Activated naive CD4-positive, alpha-beta T cell treated with anti-CD3 and anti-CD28 coated beads, Interleukin-2, amount 50 U/mL, for 24 hours (primary cell): ENCODE measurements around the gene RGSL1.

ENCODE experiments used
- H3K27ac Mint-ChIP-seq: one replicate; pipeline ENCODE4 v1.8.0; 2021; ENCODE audit warnings: mild to moderate bottlenecking, mixed read lengths
- H3K27me3 Mint-ChIP-seq: one replicate; pipeline ENCODE4 v1.8.0; 2021; ENCODE audit warnings: mixed read lengths
- H3K36me3 Mint-ChIP-seq: one replicate; pipeline ENCODE4 v1.8.0; 2021; ENCODE audit warnings: mixed read lengths
- H3K4me1 Mint-ChIP-seq: one replicate; pipeline ENCODE4 v1.8.0; 2021; ENCODE audit warnings: mixed read lengths
- H3K4me3 Mint-ChIP-seq: one replicate; pipeline ENCODE4 v1.8.0; 2021; ENCODE audit warnings: mild to moderate bottlenecking, mixed read lengths
- H3K9me3 Mint-ChIP-seq: one replicate; pipeline ENCODE4 v1.8.0; 2021; ENCODE audit warnings: mixed read lengths

Gene RGSL1

DNA sequence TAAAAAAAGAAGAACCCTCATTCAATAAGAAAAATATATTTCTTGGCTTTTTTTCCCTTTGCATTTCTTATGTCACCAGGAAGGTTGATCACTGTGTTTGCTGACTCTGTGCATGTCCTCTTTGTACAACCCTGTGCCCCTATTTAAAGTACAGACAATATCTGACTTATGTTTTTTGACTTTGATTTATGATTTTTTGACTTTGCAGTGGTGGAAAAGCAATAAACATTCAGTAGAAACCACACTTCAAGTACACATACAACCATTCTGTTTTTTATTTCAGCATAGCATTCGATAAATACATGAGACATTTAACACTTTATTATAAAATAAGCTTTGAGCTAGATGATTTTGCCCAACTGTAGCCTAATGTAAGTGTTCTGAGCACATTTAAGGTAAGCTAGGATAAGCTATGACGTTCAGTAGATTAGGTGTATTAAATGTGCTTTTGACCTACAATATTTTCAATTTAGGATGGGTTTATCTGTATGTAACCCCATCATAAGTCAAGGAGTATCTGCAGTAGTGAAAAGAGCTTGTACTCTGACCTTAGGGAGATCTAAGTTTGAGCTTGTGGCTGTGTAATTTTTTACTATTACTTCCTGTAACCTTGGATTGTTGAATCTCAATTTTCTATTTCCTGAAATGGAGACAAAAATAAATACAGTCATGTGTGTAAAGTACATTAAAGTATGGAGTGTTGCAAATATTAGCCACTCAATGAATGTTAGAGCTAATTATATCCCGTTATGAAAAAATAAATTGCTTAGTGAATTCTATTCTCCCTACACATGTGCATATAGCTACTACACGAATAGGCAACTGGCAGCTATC is 137.9 kb downstream of the RGSL1 start:
- H3K27ac Mint-ChIP-seq, result peak overlapping the region; percentile 100
- no peaks in the 10 kb centered on the region for H3K27me3 Mint-ChIP-seq
- H3K9me3 Mint-ChIP-seq, result no peaks in the 10 kb centered on the region
- H3K4me1 Mint-ChIP-seq, result peaks cover 66% of the 10 kb centered on the region
- peaks cover 13% of the 10 kb centered on the region for H3K36me3 Mint-ChIP-seq
- H3K4me3 Mint-ChIP-seq, result peak overlapping the region; percentile 100

DNA sequence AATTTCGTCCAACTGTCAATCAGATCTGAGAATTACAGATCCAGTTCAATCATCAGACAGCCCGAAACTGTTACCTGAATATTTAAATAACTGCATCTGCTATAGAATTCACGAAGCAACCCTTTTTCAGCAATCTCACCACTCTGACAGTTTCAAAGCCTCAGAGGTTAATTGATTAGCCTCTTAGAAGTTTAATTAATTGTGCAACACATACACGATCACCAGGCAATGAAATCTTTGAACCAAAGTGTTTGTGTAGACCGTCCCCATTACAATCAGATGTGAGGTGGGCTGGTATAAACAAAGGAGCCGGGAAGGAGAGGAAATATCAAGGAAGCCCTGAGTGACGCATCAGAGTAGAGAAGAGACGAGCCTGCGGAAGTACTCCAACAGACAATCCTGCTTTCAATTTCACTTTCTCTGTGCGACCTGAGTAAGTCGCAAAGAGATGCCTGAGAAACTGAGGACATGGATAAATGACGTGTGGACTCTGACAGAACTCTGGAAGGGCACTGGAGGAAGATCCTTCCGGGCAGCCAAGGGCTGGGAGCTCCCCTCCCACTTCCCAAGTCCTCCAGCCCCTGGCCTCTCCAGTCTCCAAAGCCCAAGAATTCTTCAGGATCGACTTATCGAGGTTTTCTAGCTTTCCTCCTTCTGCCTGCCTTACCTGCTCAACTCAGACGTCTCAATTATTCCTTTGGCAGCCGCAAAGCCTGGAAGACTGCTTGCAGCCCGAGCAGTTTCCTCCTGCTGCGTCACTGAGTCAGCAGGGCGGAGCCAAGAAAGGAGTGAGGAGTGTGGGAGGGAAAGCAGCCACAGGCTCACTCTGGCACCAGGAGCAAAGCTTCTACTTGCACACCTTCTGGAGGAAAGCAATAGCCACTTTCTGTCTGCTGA is 138.8 kb downstream of the RGSL1 start, which contains the start of gene RNASEL:
Gene RNASEL, minus strand, starts transcription at position 757 of the 897 bp plus-strand sequence. CDS start 2,450 bp downstream, outside the sequence.
- Mint-ChIP-seq H3K36me3 (peaks cover 11% of the 10 kb centered on the region), H3K27ac (peak within 1 kb of the TSS; percentile 100), H3K4me1 (peaks cover 57% of the 10 kb centered on the region), H3K27me3 (no peaks in the 10 kb centered on the region), H3K9me3 (no peaks in the 10 kb centered on the region), H3K4me3 (peak within 1 kb of the TSS; percentile 100)

DNA sequence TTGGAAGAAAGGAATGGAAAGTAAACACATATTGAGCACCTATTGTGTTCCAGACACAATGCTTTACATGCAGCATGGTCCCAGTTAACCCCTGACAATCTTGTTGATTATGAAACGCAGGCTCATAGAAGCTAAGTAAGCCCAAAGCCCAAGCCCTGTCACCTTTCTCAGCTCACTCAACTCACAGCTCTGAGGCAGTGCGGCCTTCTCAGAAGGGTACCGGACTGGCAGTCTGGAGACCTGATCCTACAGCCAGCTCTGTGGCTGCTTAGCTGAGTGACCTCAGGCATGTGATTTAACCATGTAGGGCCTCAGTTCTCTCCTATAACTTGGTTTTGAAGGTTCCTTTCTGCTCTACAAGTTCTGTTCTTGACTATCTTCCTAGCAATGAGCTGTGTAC is 139.6 kb downstream of the RGSL1 start:
- H3K27me3 Mint-ChIP-seq, result no peaks in the 10 kb centered on the region
- H3K36me3 Mint-ChIP-seq, result peaks cover 9% of the 10 kb centered on the region
- H3K9me3 Mint-ChIP-seq, result no peaks in the 10 kb centered on the region
- peaks cover 49% of the 10 kb centered on the region for H3K4me1 Mint-ChIP-seq
- peak overlapping the region; percentile 100 for H3K27ac Mint-ChIP-seq
- H3K4me3 Mint-ChIP-seq, result peak overlapping the region; percentile 100

DNA sequence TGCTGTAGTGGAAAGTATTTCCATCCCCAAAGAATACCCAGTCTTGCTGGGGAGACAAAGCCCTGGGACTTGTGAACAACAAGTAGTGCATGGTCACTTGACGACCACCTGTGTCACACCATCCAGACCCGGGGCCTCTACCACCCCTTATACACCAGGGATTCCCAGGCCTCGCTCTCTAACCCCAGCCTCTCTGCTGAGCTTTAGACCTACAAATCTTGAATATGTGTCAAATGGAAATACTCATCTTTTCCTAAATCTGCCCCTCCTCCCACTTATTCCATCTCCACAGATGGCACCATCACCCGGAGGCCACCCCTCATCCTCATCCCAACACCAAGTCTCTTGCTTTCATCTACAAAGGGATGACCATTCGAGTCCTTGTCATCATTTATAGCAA is 140.0 kb downstream of the RGSL1 start:
- Mint-ChIP-seq H3K27ac (peak overlapping the region; percentile 38), H3K27me3 (no peaks in the 10 kb centered on the region), H3K4me3 (peak overlapping the region; percentile 100)

DNA sequence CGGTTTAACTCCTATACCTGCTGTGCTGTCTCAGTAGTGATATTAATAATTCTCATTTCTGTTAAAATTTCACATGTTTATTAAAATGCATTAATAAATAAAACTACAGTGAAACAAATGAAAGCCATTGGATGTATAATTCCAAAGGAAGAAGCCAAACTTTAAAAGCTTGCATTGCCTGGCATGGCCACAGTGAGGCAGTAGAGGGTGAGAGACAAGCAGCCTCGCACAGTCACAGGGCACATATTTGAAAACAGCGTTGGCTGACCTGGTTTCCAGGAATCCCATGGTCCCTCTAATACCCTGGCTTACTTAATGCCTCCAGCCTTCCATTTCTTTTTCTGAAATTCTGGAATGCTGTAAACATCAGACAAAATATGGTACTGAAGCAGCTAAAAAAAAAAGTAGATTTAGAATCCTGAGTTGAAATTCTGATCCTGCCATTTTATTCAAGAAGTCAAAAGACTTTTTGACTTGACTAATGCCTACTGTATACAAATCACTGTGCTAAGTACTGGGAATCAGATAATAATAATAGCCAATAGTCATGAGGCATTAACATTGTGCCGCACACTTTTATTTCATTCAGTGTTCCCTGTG is 145.8 kb downstream of the RGSL1 start:
- H3K27ac Mint-ChIP-seq, result no peak overlapping the region
- H3K4me1 Mint-ChIP-seq, result peaks cover 12% of the 10 kb centered on the region
- peaks cover 2% of the 10 kb centered on the region for H3K36me3 Mint-ChIP-seq
- H3K9me3 Mint-ChIP-seq, result no peaks in the 10 kb centered on the region
- no peak overlapping the region for H3K4me3 Mint-ChIP-seq
- no peaks in the 10 kb centered on the region for H3K27me3 Mint-ChIP-seq

More for the DNA sequence above, 140.0 kb downstream of the RGSL1 start:
- H3K4me1 Mint-ChIP-seq, result peaks cover 45% of the 10 kb centered on the region
- H3K9me3 Mint-ChIP-seq, result no peaks in the 10 kb centered on the region
- peaks cover 9% of the 10 kb centered on the region for H3K36me3 Mint-ChIP-seq

DNA sequence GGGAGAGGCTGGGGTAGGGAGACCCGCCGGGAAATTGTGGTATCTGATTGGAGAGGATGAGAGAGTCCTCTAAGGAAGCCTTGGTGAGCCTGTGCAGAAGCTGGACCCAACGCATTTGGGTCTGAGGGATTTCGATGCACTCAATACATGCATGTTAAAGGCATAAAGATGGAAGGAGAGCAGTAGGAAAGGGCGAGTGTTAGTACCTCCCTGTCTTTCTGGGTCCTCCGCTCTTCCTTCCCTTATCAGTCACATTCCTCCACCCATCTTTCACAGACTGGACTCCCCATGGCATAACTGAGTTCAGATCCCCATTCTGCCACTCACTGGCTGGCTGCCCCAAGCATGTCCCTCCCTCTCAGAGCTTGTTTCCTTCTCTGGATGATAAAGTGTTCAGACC is 147.0 kb downstream of the RGSL1 start:
- Mint-ChIP-seq H3K27ac (no peak overlapping the region), H3K36me3 (peaks cover 2% of the 10 kb centered on the region), H3K9me3 (no peaks in the 10 kb centered on the region), H3K4me1 (peaks cover 12% of the 10 kb centered on the region), H3K27me3 (no peaks in the 10 kb centered on the region), H3K4me3 (no peak overlapping the region)

DNA sequence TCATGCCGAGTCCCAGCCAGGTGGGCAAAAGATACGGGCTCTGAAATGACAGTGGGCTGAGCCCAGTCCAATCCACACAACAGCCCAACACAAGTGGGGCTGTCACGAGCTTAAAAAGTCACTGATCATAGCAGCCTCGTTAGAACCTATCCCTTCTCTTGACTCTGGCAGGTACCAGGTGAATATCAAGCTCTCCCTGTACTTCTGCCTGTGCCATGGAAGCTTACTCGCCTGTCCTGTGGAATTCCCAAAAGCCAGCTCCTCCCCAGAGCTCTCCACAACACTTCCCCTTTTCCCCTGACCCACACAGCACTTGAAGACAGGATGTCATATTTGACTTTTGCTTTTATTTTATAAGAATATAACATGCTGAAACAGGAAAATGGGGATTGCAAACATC is 148.3 kb downstream of the RGSL1 start:
- Mint-ChIP-seq H3K36me3 (peaks cover 5% of the 10 kb centered on the region), H3K27me3 (no peaks in the 10 kb centered on the region), H3K27ac (no peak overlapping the region)

DNA sequence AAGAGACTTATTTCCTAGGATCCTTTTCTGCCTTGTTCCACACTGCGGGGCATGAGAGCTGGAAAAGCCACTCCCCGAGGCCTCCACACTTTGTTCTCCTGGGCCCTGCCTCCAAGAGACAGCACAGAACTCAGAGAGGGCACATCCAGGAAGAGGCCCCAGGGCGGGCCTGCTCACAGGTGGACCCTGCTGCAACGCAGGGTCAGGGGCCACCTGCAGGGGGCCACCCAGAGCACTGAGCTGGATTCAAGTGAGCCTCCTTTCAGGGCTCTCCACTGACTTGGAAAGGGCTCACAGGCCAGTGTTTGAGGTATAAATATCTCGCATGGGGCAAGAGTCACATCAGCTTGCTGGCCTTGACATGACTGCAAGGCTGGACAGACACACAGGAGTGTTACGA is 149.4 kb downstream of the RGSL1 start:
- Mint-ChIP-seq H3K4me3 (peak overlapping the region; percentile 11), H3K27ac (no peak overlapping the region), H3K36me3 (peaks cover 6% of the 10 kb centered on the region), H3K9me3 (no peaks in the 10 kb centered on the region), H3K4me1 (peaks cover 13% of the 10 kb centered on the region), H3K27me3 (no peaks in the 10 kb centered on the region)

More for the DNA sequence above, 148.3 kb downstream of the RGSL1 start:
- no peak overlapping the region for H3K4me3 Mint-ChIP-seq
- peaks cover 12% of the 10 kb centered on the region for H3K4me1 Mint-ChIP-seq
- no peaks in the 10 kb centered on the region for H3K9me3 Mint-ChIP-seq

DNA sequence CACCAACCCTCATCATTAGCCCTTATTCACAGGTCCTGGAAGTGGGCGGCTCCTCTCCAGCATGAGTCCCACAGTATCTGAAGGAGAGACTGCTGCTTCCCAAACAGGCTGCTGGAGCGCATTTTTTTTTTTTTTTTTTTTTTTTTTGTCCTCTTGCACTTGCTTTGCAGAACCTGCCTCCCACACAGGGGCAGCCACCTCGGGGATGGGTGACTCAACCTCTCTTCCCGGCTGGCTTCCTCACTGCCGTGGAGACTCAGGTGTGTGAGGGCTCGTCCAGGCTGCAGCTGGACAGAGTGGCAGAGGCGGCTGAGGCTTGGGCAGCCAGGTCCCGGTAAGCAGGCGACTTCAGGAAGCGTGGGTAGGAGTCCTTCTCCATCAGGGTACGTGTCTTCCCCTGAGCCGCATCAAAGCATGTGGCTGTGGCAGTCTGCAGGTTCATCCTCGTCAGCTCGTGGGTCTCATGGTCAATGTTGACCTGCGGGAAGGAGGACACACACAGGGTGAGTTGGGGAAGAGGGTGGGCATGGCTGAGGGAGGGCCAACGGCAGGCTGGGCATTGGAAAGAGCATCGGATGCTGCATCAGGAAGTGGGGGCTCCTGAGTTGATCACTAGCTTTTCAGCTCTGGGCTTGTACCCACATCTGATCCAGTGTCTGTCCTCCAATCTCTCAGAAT is 150.2 kb downstream of the RGSL1 start:
- Mint-ChIP-seq H3K4me3 (peak overlapping the region; percentile 11), H3K4me1 (peaks cover 18% of the 10 kb centered on the region), H3K9me3 (no peaks in the 10 kb centered on the region), H3K27ac (no peak overlapping the region), H3K36me3 (peaks cover 6% of the 10 kb centered on the region), H3K27me3 (no peaks in the 10 kb centered on the region)

DNA sequence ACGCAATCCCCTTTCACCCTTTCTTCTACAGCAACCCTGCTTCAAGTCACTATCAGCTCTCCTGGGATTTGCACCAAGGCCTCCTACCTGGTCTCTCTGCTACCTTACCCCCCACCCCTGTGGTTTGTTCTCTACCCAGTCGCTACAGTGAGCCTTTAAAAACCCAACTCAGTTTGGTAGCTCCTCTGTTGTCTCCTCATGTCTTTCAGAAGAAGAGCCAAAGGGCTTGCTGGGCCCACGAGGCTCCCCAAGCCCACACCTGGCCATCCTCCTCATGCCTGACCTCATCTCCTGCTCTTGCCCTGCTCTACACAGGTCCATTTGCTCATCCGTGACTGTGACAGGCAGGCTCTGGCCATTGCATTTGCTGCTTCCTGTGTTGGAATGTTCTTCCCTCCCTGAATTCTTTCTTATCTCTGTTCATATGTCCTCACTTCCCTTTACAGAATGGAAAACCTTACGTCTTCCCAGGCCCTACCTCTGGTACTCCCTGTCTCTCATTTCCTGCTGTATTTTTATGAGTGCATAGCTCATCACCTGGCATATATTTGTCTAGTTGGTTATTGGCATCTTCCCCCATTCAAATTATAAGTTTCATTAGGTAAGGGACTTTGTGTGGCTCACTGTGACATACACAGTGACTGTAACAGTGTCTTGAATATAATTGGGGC is 150.9 kb downstream of the RGSL1 start:
- H3K4me3 Mint-ChIP-seq, result no peak overlapping the region
- H3K27me3 Mint-ChIP-seq, result no peaks in the 10 kb centered on the region
- peaks cover 6% of the 10 kb centered on the region for H3K36me3 Mint-ChIP-seq
- no peaks in the 10 kb centered on the region for H3K9me3 Mint-ChIP-seq
- no peak overlapping the region for H3K27ac Mint-ChIP-seq
- H3K4me1 Mint-ChIP-seq, result peaks cover 13% of the 10 kb centered on the region

DNA sequence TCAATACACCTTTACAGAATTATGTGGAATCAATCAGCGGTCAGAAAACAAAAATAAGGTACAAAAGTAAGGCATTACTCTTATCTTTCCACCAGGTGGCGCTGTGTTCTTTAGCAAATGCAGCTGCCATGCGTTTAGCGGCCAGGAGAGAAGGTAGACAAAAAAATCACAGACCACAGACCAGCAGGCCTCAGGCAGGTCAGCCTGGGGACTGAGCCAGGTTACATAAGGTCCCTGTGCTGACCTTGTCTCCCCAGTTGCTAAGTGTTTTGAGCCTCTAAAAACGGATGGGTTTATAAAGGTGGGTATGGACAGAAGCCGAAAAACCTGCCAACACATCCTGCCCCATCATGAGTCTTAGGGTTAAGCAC is 151.5 kb downstream of the RGSL1 start:
- Mint-ChIP-seq H3K27me3 (no peaks in the 10 kb centered on the region), H3K36me3 (peaks cover 6% of the 10 kb centered on the region), H3K4me3 (no peak overlapping the region), H3K4me1 (peaks cover 8% of the 10 kb centered on the region), H3K27ac (no peak overlapping the region), H3K9me3 (no peaks in the 10 kb centered on the region)

DNA sequence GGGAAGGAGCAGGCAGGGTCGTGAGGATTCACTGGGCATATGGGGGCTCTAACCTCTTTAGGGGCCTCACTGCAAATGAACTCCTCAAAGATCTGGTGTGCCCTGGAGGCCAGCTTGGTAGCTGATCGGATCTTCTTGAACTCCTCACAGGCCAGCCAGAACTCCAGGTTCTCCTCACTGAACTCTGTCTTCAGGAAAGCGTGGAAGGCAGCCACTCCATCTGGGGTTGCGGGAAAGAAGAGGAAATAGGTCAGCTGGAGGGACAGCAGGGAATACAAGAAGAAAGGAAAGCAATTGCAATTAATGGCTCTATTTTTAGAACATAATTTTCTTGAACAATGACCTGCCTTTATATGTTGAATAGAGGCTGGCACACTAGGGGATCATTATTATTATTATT is 152.0 kb downstream of the RGSL1 start:
- peaks cover 9% of the 10 kb centered on the region for H3K4me1 Mint-ChIP-seq
- no peaks in the 10 kb centered on the region for H3K9me3 Mint-ChIP-seq
- H3K36me3 Mint-ChIP-seq, result peaks cover 6% of the 10 kb centered on the region
- H3K27me3 Mint-ChIP-seq, result no peaks in the 10 kb centered on the region
- H3K27ac Mint-ChIP-seq, result no peak overlapping the region
- H3K4me3 Mint-ChIP-seq, result no peak overlapping the region

DNA sequence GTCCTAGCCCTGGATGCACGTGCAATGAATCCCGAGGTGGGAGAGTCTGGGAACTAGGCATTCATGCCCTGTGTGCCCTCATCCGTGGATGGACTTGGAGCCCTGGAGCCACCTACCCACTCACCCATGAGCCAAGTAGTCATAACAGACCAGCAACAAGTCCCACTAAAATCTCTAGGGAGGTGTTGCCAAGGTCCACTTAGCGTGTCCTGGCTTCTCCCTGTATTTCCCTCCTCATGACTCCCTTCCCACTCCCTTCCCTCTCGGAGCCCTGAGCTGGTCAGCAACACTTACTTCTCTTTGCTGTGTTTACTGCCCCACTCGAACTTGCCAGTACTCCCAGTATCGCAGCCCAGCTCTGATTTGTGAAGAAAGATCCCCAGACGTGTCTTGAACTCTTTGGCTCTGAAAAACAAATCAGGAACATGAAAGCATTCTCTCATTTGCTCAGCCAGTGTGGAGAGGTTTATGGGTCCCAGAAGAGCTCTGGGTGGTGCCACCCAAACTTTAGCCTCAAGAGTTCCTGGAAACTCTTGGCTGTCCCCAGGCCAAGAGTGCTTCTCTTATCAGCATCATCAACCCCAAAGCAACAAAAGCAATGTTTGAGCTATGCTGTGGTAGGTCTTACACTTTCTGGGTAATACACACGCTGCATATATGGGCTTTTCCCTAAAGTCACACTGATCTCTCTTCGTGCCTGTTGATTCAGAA is 153.1 kb downstream of the RGSL1 start:
- H3K27ac Mint-ChIP-seq, result peak overlapping the region; percentile 37
- H3K27me3 Mint-ChIP-seq, result no peaks in the 10 kb centered on the region
- no peak overlapping the region for H3K4me3 Mint-ChIP-seq
- H3K9me3 Mint-ChIP-seq, result no peaks in the 10 kb centered on the region
- H3K36me3 Mint-ChIP-seq, result peaks cover 6% of the 10 kb centered on the region
- peaks cover 14% of the 10 kb centered on the region for H3K4me1 Mint-ChIP-seq

DNA sequence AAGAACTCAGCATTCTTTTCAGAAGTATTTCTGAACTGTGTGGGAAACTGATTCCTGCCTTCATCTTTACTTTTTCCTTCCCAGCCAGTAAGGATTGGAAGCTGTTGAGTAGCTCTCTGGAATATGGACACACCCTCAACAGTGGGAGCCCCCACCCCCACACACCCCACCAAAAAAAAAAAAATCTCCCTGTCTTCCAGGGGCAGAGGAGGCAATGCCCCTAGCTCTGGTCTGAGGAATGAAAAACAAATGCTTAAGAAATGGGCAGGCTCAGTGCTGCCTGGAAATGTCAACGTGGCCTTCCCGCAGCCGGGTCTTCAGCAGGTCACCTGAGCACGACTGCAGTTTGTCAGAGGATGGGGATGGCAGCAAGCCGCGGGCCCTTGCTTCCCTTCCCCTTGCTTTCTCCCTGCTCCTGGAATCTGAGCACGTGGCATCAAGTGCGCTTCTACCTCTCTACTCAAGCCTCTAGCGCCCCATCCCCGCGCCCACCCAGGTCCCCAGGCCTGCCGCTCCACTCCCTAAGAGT is 153.8 kb downstream of the RGSL1 start:
- peaks cover 3% of the 10 kb centered on the region for H3K27me3 Mint-ChIP-seq
- no peak overlapping the region for H3K4me3 Mint-ChIP-seq
- no peaks in the 10 kb centered on the region for H3K9me3 Mint-ChIP-seq
- peaks cover 6% of the 10 kb centered on the region for H3K36me3 Mint-ChIP-seq
- peak overlapping the region; percentile 37 for H3K27ac Mint-ChIP-seq
- H3K4me1 Mint-ChIP-seq, result peaks cover 14% of the 10 kb centered on the region
